Stimulated activated CD4-positive, alpha-beta T cell treated with anti-CD3 and anti-CD28 coated beads, Interleukin-2, amount 100 ng/mL, for 48 hours (primary cell): Measurements from ENCODE around the gene PARD6A.
A peak's percentile ranks its signal among the peaks of the same experiment; 100 is the strongest.

Experiments used
- DNase-seq, 2 donors: peaks; one replicate each; pipeline ENCODE4 v3.0.0-alpha.2; 2020

Gene PARD6A

DNA sequence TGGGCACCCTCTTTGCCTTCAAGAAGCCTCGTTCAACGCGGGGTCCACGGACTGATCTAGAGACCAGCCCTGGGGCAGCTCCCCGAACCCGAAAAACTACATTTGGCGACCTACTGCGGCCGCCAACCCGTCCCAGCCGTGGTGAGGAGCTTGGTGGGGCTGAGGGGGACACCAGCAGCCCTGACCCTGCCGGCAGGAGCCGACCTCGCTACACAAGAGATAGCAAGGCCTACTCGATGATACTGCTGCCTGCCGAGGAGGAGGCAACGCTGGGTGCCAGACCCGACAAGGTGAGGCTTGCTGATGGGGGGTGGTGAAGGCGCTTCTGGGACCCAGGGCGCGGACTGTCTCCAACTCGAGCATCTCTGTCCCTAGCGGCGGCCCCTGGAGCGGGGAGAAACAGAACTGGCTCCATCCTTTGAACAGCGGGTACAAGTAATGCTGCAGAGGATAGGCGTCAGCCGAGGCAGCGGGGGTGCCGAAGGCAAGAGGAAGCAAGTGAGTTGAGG, 6.3 kb upstream of the PARD6A start:
- no peak for DNase-seq

DNA sequence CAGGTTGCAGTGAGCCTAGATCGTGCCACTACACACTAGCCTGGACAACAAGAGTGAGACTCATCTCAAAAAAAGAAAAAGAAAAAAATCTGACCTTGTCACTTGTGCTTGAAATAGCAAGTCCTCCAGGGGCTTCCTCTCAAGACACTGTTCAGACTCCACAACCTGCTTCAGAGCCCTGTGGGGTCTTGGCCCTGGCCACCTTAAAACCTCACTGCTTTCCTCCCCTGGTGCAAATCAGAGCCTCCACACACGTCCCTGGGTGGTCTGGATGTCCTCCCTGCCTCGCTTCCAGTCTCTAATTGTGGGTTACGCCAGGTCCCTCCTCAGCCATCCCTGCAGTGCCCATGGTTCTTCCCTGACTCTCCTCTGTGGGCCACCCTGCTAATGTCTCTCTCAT, 5.4 kb upstream of the PARD6A start:
- no peak for DNase-seq

GRCh38 chr16:67656344-67657016, 4.3 kb upstream of the PARD6A start:
- no peak for DNase-seq

- DNase-seq, result no peak
Observed at GRCh38 chr16:67657017-67657608, 3.6 kb upstream of the PARD6A start.

DNA sequence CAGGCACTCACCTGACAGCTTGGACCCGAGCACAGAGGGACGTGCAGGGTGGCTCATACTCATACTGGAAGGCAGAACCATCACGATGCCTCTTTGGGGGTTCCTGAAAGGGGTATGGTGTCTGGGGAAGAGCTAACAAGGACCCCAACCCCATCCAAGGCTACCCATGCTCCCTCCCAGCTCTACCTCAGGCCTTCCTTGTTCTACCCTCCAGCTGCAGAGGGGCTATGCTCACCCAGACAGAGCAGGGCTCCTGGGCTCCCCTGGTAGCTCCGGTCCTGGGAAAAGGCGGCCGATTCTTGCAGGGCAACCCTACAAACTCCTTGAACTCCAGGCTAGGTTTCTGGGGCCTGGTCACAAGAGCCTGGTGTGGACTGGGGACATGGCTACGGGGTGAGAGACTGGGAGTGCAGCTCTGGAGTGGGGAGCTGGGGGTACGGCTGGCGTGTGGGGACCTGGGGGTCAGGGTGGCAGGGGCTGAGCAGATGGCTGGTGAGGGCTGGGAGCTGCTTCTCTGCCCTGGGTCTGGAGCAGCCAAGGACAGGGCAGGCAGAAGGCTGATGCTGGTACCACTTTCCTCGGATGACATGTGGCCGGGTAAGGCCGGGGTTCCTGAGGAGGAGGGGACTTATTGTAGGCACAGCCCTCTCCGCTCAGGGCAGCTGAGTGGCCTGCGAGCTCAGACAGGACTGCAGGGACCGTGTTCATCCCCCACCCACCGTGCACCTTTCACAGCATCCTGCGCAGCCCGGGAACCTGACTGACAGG, 2.8 kb upstream of the PARD6A start:
- DNase-seq, result no peak

- DNase-seq, result no peak
Observed at GRCh38 chr16:67658849-67659674, 1.7 kb upstream of the PARD6A start.

- peak; percentile 93 to 96 for DNase-seq
Observed at GRCh38 chr16:67659675-67660563, 841 bp upstream of the PARD6A start, which contains the start of gene ACD. TSS of gene ACD (minus strand) at chr16:67660260. CDS start at chr16:67660220, 40 bp downstream.

DNA sequence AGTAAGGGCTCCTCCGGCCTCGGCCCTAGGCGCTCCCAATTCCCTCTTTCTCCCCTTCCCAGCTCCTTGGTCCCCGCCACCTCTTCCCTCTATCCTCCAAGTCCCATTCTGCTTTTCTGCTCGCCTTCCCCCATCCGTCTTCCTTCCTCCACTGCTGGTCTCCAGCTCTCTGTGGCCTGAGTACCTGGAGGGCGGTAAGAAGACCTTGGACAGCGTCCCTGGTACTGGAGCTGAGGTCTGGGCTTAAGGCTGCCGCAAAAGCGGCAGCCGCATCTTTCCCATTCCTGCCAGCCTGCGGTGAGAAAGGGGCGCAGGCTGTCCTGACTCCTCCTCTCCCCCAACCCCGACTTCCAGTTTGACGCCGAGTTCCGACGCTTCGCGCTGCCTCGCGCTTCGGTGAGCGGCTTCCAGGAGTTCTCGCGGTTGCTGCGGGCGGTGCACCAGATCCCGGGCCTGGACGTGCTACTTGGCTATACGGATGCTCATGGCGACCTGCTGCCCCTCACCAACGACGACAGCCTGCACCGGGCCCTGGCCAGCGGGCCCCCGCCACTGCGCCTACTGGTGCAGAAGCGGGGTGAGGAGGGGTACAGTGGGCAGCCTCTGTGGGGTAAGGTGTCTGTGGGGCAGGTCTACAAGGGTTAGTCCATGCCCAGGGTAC, 471 bp downstream of the PARD6A start:
- DNase-seq, result no peak

- no peak for DNase-seq
Observed at GRCh38 chr16:67661886-67662652, 1.3 kb downstream of the PARD6A start.

GRCh38 chr16:67662653-67663010, 1.9 kb downstream of the PARD6A start:
- DNase-seq, result no peak

- peak in 1 of 2 donors; percentile 33 for DNase-seq
Observed at GRCh38 chr16:67663151-67663876, 2.6 kb downstream of the PARD6A start.

GRCh38 chr16:67663877-67664222, 3.1 kb downstream of the PARD6A start:
- DNase-seq, result no peak

GRCh38 chr16:67664258-67664657, 3.5 kb downstream of the PARD6A start:
- DNase-seq, result no peak

GRCh38 chr16:67664871-67665270, 4.1 kb downstream of the PARD6A start:
- no peak for DNase-seq

GRCh38 chr16:67665598-67665997, 4.8 kb downstream of the PARD6A start:
- DNase-seq, result no peak

- no peak for DNase-seq
Observed at GRCh38 chr16:67666032-67666551, 5.3 kb downstream of the PARD6A start.

DNA sequence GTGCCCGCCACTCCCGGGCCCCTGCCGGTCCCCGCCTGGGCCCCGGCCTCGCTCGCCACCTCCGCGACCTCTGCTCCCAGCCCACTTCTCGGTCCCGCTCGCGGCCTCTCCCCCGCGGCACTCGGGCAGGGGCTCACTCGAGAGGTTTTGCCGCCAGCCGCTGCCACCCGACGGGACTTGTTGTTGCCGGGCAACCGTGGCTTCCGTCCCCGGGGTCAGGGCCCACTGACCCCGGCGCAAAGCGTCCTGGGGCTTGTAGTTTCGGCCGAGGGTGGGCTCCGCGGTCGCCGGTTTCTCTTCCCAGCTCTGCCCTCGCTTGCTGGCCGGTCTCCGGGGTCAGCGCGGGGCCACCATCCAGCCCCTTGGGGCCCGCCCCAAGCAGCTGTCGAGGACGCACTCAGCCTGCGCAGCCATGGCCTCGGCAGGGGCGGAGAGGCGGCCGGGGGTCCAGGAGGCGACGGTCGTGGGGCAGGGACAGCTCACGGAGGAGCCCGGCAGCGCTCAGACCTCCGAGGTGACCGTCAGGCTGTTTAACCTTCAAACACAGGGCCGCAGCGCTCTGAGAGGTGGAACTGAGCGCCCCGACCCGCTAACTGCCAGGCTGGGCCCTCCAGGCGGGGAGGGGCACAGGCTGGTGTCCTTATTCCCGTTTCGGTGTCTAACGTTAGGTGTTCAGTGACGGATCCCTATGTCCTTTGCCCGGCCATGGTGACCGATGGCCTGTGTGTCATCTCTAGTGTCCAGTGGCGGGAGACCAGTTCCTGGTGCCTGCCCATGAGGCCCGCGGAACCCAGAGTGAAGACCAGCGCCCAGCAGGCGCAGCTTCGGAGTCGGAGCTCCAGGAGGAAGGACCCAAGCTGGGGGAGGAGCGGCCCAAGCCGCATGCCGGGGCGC, 6.0 kb downstream of the PARD6A start, which contains the start of the genes C16orf86 and ENKD1:
Gene C16orf86, plus strand, starts transcription at position 256 of the 894 bp plus-strand sequence. Its CDS starts 157 bp downstream, at position 413.
Gene ENKD1, minus strand, starts transcription at position 192 of the 894 bp plus-strand sequence. CDS start 308 bp downstream, outside the sequence.
- peak; percentile 71 to 74 for DNase-seq

DNA sequence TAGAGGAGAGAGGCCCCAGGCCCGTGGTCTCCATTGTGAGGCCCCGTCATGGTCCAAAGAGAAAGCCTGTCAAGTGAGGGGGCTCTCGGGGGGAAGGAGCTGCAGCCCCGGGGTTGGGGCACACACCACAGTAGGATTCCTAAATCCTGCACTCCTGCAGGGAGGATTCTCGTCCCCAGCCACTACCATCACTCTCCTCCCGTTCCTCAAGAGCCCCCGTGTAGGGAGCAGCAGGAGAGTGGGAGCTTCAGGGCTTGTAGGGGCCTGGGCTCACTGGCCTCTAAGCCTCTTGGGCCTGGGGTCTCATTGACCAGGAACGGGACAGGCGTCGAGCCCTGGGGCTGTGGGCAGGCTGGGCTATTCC, 6.7 kb downstream of the PARD6A start:
- DNase-seq, result no peak
